Measurements from ENCODE around the gene WDR90.
A peak's percentile ranks its signal among the peaks of the same experiment; 100 is the strongest.

WDR90 gene

DNA sequence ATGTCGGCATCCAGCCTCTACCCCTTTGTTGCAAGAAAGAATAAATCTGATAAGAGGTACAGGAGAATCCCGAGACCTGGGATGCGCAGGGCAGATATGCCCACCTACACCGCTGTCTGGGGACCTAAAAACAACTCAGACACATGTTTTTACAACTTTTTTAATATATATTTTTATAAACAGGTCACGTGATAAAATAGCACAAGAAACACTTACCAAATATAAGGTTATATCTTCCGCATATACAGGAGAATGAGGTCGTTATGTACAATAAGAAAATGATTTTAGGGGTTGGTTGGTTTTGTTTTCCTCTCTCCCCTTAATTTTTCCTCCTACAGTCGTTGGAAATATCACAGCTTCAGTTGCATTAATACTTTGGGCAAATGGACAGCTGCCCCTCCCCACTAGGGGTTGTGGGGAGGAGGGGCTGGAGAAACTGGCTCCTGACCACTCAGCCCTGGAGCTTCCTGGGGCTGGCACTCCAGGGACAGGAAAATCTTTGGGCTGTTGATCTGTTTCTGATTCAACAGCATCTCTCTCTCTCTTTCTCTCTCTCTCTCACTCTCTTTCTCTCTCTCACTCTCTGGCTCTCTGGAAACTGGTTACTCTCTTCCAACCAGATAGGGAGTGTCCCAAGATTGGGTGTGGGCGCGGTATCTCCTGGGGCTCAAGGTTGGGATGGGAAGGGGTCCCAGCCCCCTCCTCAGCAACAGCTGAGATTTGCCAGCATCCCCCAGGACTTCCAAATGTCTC, 43.4 kb downstream of the WDR90 start:
- no peak for DNase-seq

- no peak for DNase-seq
Observed at GRCh38 chr16:693364-693763, 44.2 kb downstream of the WDR90 start.

- no peak for DNase-seq
Observed at GRCh38 chr16:693766-694165, 44.6 kb downstream of the WDR90 start.

DNA sequence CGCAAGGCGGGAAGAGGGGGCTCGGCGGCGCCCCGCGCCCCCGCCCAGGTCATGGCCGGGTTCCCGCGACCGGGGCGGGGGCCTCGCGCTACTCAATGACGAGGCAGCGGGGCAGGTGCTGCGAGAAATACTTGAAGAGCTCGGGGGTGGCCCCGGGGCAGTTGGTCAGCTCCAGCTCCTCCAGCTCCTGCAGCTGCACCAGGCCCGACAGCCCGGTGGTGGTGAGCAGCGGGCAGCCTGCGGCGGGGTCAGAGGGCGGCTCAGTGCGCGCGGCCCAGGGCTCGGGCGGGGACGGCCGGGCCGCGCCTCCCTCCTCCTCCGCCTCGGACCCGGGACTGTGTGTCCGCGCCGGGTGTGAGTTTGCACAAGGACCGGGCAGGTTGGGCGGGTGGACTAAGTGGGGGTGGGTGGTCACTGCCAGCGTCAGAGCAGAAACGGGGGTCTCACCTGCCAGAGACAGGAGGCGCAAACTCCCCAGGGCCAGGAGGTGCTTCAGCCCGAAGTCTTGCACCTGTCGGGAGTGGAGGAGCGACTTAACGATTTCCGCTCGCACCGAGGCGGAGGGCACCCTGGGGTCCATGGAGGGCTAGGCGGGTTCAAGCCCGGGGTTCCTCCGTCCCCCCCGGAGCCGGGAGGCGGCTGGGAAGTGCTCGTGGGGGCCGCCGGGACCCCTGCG, 45.2 kb downstream of the WDR90 start:
- DNase-seq = no peak

DNA sequence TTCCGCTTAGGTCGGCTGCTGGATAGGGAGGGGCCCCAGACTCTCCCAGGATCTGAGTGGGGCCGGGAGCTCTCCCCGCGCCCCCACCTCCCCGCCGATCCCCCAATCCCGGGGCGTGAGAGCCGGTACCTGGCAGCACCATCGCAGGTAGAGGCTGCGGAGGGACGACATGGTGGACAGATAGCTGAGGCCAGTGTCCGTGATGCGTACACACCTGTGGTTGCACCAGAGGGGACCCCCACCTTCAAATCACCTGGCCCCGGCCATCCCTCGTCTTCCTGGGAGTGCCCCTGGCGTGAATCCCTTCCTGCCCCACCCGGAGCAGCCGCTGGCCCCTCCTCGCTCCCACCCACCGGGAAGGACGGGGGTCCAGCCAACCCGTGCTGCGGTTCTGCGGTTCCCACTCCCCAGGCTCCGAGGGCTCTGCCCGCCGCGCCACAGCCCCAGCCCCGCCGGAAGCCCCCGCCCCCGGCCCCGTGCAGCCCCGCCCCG, 45.7 kb downstream of the WDR90 start:
- DNase-seq = no peak

DNA sequence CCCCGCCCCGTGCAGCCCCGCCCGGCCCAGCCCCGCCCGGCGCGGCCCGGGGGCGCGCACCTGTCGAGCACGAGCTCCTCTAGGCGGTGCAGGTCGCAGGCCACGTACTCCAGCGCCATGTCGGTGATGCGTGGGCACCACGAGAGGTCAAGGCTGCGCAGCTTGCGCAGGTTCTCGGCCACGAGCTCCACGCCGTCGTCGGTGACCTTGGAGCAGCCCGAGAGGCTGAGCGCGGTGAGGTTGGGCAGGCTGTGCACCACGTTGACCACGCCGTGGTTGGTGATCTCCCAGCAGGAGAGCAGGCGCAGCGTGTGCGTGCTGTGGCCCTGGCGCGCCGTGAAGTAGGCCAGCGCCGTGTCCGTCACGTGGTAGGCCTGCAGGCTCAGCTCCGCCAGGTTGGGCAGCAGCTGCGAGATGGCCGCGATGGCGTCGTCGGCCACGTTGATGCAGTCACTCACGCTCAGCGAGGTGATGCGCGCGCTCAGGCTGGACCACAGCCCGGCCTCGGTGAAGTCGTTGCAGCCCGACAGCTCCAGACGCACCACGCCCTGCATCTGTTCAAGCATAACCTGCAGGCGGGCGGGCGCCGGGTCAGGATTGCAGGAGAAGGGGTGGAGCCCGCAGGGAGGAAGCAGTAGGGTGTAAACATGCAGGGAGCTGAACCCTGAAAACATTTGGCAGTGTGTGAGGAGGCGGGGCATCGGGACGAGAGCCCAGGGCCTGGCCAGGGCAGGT, 46.4 kb downstream of the WDR90 start:
- peak; percentile 54 for DNase-seq

- no peak for DNase-seq
Observed at GRCh38 chr16:698911-699671, 49.9 kb downstream of the WDR90 start.

DNA sequence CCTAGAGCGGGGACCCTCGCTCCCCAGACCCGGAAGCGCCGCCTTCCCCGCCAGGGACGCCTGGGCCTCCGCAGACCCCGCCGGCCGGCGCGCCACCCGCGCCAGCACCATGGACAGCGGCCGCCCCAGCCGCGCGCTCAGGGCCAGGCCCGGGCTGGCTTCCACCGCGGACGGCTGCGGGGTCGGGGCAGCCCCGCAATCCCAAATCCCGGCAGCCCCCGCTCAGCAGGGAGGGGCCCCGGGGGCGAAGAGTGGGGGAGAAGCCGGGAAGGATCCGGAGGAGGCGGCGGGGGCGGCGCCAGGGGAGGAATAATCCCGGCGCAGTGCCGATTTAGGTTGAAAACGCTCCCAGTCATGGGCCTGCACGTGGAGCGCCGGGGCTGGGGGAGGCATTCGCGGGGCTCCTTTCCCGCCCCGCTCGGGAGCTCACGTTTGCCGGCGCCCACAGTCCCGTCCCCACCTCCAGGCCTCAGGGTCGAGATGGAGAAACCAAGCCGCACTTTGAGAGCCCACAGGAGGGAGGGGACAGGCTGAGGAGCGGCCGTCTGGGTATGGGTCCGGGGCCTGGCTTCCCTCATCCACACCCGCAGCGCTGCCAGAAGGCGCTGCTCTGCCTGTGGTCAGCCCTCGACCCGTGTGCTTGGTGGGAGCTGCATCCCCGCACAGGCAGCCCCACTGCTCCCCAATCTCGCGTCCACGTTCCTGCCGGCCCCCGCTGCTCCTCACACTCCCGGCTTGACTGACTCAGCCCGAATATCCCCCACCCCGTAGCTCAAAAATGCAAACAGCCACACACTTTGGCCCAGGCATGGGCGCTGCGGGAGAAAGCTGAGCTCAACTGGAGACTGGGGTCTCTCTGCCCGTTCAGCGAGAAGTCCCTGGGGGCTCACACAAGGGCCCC, 51.8 kb downstream of the WDR90 start:
- no peak for DNase-seq

DNA sequence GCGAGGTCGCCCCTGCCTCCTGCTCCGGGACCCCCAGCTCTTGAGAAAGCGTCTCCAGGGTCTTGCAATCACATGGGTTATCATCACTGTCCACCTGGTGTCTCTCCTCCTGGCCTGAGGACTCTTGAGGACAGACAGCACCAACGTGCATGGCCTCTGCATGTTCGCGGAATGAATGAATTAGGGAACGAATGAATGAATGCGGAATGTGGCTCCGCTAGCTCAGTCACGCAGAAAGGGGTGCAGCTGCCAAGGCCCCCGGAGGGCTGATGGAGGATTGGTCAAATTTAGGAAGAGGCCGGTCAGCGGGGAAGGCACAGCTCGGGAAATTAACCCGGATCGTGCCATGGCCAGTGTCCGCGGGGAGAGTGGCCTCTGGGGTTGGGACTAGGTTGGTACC, 53.2 kb downstream of the WDR90 start:
- no peak for DNase-seq

DNA sequence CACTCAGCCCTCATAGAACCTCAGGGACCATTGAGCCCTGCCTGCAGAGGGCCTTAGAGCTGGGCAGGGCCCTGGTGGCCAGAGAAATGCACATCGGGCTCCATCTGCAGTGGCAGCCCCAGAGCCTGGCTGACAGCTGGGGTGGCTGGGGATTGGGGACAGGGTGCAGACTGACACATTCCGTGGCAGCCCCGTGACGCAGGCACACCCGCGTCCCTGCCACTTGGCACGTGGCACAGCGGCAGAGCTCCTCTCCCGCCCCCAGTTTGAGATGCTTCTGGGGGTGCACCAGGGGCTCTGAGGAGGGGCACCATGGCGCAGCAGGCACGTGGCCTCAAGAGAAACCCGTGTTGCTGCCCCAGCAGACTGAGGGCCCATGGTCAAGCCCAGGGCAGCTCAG, 54.2 kb downstream of the WDR90 start:
- DNase-seq = no peak

DNA sequence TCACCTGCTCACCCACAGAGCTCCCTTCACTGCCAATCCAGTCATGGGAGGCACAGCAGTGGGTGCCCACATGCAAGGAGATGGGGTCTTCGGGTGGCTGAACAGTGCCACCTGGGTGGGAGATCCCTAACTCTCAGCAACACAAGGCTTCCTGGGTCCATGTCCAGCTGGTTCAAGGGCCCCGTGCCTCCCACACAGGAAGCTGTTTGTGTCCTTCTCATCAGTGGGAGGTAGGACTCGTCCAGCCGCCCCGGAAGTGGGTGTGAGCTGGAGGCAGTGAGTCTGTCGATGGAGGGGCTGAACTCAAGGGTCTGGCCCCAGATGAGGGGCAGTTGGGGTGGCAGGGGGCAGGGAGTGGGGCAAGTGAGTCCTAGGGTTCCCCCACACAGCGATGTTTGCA, 54.9 kb downstream of the WDR90 start:
- no peak for DNase-seq

GRCh38 chr16:704552-705380, 55.6 kb downstream of the WDR90 start:
- no peak for DNase-seq

GRCh38 chr16:705431-706188, 56.4 kb downstream of the WDR90 start, which contains the start of gene FBXL16:
TSS of gene FBXL16 (minus strand) at chr16:705801. CDS start at chr16:697405, 8,396 bp downstream.
- no peak for DNase-seq

- DNase-seq = no peak
Observed at GRCh38 chr16:706189-707061, 57.3 kb downstream of the WDR90 start.

DNA sequence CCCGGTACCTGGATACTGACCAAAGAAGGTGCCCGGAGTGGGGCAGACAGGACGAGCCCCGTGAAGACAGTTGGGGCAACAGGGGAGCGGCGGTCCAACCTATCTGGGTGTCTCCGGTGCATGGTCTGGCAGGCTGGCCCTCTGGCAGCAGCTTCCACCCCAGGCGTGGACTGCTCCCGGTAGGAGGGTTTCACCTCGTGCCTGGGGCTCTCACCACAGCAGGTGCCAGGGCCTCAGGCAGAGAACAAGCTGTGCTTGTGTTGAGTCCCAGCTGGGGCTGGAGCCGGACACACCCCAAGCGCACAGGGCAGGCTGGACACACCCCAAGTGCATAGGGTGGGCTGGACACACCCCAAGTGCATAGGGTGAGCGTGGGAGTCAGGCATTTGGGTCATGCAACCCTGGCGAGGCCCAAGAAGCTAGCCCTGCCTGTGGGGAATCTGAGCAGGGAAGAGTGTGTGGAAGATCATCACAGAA, 57.9 kb downstream of the WDR90 start:
- DNase-seq = no peak

- no peak for DNase-seq
Observed at GRCh38 chr16:708019-708418, 58.9 kb downstream of the WDR90 start.

DNA sequence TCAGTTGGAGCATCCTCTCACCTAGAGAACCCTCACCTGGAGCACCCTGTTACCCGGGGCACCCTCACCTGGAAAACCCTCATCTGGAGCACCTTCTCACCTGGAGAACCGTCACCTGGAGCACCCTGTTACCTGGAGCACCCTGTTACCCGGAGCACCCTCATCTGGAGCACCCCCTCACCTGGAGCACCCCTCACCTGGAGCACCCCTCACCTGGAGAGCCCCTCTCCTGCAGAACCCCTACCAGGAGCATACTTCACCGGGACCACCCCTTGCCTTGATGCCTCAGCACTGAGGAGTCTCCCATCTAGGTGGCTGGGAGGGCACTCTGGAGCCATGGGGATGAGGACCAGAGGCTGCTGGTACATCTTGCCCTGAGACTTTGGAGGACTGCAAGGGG, 59.8 kb downstream of the WDR90 start:
- DNase-seq = no peak

- peak; percentile 84 for DNase-seq
Observed at GRCh38 chr16:709566-710499, 60.7 kb downstream of the WDR90 start.

All from NCI-H1417 treated with DMSO at 0.1 percent for 48 hours (cell line).